ENCODE measurements around the gene RANBP9. TPM values are rescaled to one million over a fixed set of nuclear protein-coding genes. Genes with fewer than 3 reads are reported as not detected.

Gene RANBP9
- total RNA-seq, 2 donors from 2014 or later = 27.2 to 35.0 TPM

DNA sequence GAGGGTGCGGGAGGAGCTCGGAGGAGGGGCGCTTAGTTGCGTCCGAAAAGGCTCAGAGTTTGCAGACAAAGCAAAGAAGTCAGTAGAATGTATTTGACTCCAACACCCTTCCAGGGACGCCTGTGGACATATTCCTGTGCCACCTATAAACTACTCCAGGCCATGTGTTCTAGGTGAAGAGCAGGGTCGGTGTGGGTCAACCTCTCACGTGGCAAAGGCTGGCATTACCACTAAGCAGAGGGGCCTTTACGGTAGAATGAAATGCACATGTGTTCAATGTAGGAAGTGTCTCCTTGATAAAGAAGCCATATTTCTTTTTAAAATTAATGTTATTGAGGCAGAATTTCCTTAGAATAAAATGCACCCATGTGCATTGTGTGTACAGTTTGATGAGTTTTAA lies 121.8 kb downstream of the RANBP9 start:
- Histone ChIP-seq H3K9me3 (no peaks in the 10 kb centered on the region), H3K9ac (ENCODE audit: low read depth in 2 of 2, low read length in 2 of 2) (no peak overlapping the region), H3K27ac (no peak overlapping the region), H3K36me3 (peaks cover 14% of the 10 kb centered on the region), H3K4me1 (no peaks in the 10 kb centered on the region), H3K4me3 (no peak overlapping the region), H3K27me3 (no peaks in the 10 kb centered on the region)
- no peak for DNase-seq
- intact Hi-C loops (cut with DNase I) = no loop called here
- TF ChIP-seq, protein P1, sequence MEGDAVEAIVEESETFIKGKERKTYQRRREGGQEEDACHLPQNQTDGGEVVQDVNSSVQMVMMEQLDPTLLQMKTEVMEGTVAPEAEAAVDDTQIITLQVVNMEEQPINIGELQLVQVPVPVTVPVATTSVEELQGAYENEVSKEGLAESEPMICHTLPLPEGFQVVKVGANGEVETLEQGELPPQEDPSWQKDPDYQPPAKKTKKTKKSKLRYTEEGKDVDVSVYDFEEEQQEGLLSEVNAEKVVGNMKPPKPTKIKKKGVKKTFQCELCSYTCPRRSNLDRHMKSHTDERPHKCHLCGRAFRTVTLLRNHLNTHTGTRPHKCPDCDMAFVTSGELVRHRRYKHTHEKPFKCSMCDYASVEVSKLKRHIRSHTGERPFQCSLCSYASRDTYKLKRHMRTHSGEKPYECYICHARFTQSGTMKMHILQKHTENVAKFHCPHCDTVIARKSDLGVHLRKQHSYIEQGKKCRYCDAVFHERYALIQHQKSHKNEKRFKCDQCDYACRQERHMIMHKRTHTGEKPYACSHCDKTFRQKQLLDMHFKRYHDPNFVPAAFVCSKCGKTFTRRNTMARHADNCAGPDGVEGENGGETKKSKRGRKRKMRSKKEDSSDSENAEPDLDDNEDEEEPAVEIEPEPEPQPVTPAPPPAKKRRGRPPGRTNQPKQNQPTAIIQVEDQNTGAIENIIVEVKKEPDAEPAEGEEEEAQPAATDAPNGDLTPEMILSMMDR (IDR thresholded peaks at IDR 0.05) = no peak

DNA sequence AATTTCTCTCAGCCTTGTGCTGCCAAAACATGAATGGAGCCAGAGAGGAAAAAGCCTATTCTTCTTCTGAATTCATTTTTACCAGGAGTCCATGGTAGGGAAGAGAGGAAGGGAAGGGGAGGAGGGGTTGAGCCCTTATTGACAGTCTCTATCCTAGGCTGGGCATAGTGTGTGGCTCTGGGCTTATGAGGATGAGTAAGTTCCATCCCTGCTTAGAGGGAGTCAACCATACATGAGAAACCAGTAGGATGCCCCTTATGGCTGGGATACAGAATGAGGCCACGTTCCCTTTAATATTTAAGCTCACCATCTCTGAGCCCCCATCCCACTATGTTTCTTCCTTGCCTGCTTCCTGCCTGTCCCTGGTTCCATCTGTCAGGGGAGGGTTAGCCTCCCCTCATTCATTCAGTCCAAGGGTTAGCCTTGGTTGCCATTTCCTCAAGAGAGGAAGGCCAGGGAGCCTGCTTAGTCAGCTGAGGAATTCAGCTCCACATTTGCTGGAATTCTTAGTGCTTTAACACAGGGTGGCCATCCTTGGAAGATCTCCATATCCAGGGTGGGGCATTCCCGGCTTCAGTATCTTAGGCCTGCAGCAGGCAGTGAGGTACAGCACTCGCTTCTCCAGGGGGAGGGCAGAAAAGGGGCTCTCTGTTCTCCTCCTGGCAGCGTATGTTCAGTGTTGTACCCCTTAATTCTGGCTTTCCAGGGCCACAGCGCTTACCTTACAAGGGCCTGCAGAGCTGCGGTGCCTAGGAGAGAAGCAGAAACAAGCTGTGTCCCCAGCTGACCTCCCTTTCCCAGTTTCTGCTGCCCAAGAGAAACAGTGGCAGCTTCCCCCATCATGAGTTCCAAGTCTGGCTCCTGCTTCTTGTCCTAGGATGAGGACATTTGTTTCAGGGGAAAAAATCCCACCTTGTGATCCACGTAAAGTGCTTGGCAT lies 124.8 kb downstream of the RANBP9 start:
- peaks cover 8% of the 10 kb centered on the region for H3K36me3 ChIP-seq
- H3K9ac ChIP-seq (ENCODE audit: low read depth in 2 of 2, low read length in 2 of 2) = no peak overlapping the region
- TF ChIP-seq, protein P1 (IDR thresholded peaks at IDR 0.05) = no peak
- intact Hi-C loops (cut with DNase I) = no loop called here
- no peaks in the 10 kb centered on the region for H3K9me3 ChIP-seq
- no peaks in the 10 kb centered on the region for H3K4me1 ChIP-seq
- no peaks in the 10 kb centered on the region for H3K27me3 ChIP-seq
- no peak overlapping the region for H3K27ac ChIP-seq
- H3K4me3 ChIP-seq = no peak overlapping the region
- no peak for DNase-seq

DNA sequence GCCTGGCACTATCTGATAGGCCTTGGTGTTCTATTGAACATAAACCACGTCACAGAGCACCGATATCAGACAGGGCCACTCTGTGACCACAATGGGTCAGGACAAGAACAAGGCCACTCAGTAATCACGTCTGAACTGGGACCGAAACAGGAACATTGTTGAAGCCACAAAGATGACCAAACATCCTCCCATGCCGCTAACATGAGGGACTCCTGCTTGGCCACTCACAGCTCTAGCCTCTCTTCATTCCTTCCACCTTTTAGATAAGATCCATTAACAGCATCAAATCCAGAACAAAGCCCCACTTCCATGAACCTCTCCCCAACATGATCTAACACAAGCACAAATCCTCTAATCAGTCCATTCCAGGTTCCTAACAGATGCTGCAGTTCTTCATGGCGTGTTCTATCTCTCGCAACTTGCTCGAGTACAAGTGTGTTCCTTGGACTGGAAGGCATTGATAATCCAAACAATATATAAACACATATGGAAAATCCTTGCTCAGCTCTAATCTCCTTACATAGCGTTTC lies 129.9 kb downstream of the RANBP9 start:
- intact Hi-C loops (cut with DNase I) = no loop called here
- H3K27me3 ChIP-seq = no peaks in the 10 kb centered on the region
- H3K4me1 ChIP-seq = no peaks in the 10 kb centered on the region
- H3K36me3 ChIP-seq = no peaks in the 10 kb centered on the region
- no peak for DNase-seq
- H3K9ac ChIP-seq (ENCODE audit: low read depth in 2 of 2, low read length in 2 of 2) = no peak overlapping the region
- no peak overlapping the region for H3K4me3 ChIP-seq
- H3K9me3 ChIP-seq = no peaks in the 10 kb centered on the region
- TF ChIP-seq, protein P1 (IDR thresholded peaks at IDR 0.05) = no peak
- no peak overlapping the region for H3K27ac ChIP-seq

DNA sequence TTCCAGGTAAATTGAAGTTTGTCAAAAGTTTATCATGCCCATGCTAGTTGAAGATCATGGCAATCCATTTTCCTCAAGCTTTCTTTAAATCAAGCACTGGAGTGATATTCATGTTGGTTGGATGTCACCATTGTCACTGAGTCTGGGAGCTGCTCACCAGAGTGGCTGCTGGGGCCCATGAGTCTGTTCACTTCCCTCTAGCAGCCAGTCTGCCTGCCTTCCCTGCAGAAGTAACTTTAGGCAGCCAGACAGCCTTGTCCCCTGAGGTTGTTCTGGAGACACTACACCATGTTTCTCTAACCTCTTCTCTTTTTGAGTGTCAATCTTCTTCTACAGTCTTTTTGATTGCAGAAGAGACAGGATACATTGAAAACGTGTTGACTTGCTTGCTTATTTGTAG lies 131.7 kb downstream of the RANBP9 start:
- Histone ChIP-seq H3K4me3 (no peak overlapping the region), H3K27me3 (no peaks in the 10 kb centered on the region), H3K9me3 (no peaks in the 10 kb centered on the region), H3K4me1 (no peaks in the 10 kb centered on the region), H3K27ac (no peak overlapping the region), H3K36me3 (no peaks in the 10 kb centered on the region), H3K9ac (ENCODE audit: low read depth in 2 of 2, low read length in 2 of 2) (no peak overlapping the region)
- TF ChIP-seq, protein P1 (IDR thresholded peaks at IDR 0.05) = no peak
- DNase-seq = no peak
- intact Hi-C loops (cut with DNase I) = no loop called here

DNA sequence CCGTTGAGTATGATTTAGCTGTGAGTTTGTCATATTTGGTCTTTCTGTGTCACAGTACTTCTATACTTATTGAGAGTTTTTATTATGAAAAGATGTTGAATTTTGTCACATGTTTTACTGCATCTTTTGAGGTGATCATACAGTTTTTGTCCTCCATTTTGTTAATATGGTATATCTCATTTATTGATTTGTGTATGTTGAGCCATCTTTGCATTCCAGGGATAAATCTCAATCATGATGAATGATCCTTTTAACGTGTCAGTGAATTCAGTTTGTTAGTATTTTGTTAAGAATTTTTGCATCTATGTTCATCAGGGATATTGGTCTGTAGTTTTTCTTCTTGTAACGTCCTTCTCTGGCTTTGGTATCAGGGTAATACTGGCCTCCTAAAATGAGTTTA lies 133.7 kb downstream of the RANBP9 start:
- intact Hi-C loops (cut with DNase I) = no loop called here

More for the DNA sequence above, 133.7 kb downstream of the RANBP9 start:
- H3K36me3 ChIP-seq = no peaks in the 10 kb centered on the region
- no peak overlapping the region for H3K4me3 ChIP-seq
- no peaks in the 10 kb centered on the region for H3K4me1 ChIP-seq
- no peak overlapping the region for H3K9ac ChIP-seq (ENCODE audit: low read depth in 2 of 2, low read length in 2 of 2)
- no peaks in the 10 kb centered on the region for H3K27me3 ChIP-seq
- no peak for DNase-seq
- TF ChIP-seq, protein P1 (IDR thresholded peaks at IDR 0.05) = no peak
- no peaks in the 10 kb centered on the region for H3K9me3 ChIP-seq
- no peak overlapping the region for H3K27ac ChIP-seq
